ENCODE data around the gene TBX15.

Gene TBX15

GRCh38 chr1:118988186-118989005 is at the start of gene TBX15:
TSS of gene TBX15 (minus strand) at chr1:118988343. CDS start at chr1:118987795, 548 bp downstream.
- TF ChIP-seq CTCF (IDR thresholded peaks at IDR 0.05; ENCODE audit: low read depth, low read length, missing control alignments): no peak
- Histone ChIP-seq H3K27ac (peak within 1 kb of the TSS; percentile 93), H3K36me3 (replicated peaks) (peaks cover 3% of the 10 kb centered on the region), H3K4me3 (ENCODE audit: low read depth, low read length) (peak within 1 kb of the TSS; percentile 64), H3K27me3 (replicated peaks) (no peaks in the 10 kb centered on the region)
- DNase-seq: peak; percentile 77
- in situ Hi-C loops (cut with HindIII; ENCODE audit: low pct_ligation_motif_present, low sequenced_read_pairs): no loop called here

- no peak for DNase-seq
- TF ChIP-seq CTCF (IDR thresholded peaks at IDR 0.05; ENCODE audit: low read depth, low read length, missing control alignments): no peak
- in situ Hi-C loops (cut with HindIII; ENCODE audit: low pct_ligation_motif_present, low sequenced_read_pairs): no loop called here
- Histone ChIP-seq H3K27me3 (replicated peaks) (no peaks in the 10 kb centered on the region), H3K36me3 (replicated peaks) (no peaks in the 10 kb centered on the region), H3K27ac (no peak overlapping the region), H3K4me3 (ENCODE audit: low read depth, low read length) (no peak overlapping the region)
These were observed 46.2 kb upstream of the TBX15 start for GRCh38 chr1:119034359-119034758.

- DNase-seq: no peak
- Histone ChIP-seq H3K4me3 (ENCODE audit: low read depth, low read length) (no peak overlapping the region), H3K27me3 (replicated peaks) (no peaks in the 10 kb centered on the region), H3K36me3 (replicated peaks) (no peaks in the 10 kb centered on the region), H3K27ac (no peak overlapping the region)
- TF ChIP-seq CTCF (IDR thresholded peaks at IDR 0.05; ENCODE audit: low read depth, low read length, missing control alignments): no peak
- in situ Hi-C loops (cut with HindIII; ENCODE audit: low pct_ligation_motif_present, low sequenced_read_pairs): no loop called here
These were observed 44.8 kb upstream of the TBX15 start for GRCh38 chr1:119032986-119033385.

- no peak overlapping the region for H3K27ac ChIP-seq
- TF ChIP-seq CTCF (IDR thresholded peaks at IDR 0.05; ENCODE audit: low read depth, low read length, missing control alignments): no peak
- in situ Hi-C loops (cut with HindIII; ENCODE audit: low pct_ligation_motif_present, low sequenced_read_pairs): no loop called here
- no peaks in the 10 kb centered on the region for H3K36me3 ChIP-seq (replicated peaks)
- DNase-seq: no peak
- H3K4me3 ChIP-seq (ENCODE audit: low read depth, low read length): no peak overlapping the region
- no peaks in the 10 kb centered on the region for H3K27me3 ChIP-seq (replicated peaks)
These were observed 39.6 kb upstream of the TBX15 start for GRCh38 chr1:119027759-119028158.

GRCh38 chr1:119026956-119027355 is 38.8 kb upstream of the TBX15 start:
- DNase-seq: no peak
- H3K27ac ChIP-seq: no peak overlapping the region
- H3K27me3 ChIP-seq (replicated peaks): no peaks in the 10 kb centered on the region
- H3K4me3 ChIP-seq (ENCODE audit: low read depth, low read length): no peak overlapping the region
- no peaks in the 10 kb centered on the region for H3K36me3 ChIP-seq (replicated peaks)
- in situ Hi-C loops (cut with HindIII; ENCODE audit: low pct_ligation_motif_present, low sequenced_read_pairs): no loop called here
- TF ChIP-seq CTCF (IDR thresholded peaks at IDR 0.05; ENCODE audit: low read depth, low read length, missing control alignments): no peak

GRCh38 chr1:119015547-119015946 is 27.4 kb upstream of the TBX15 start:
- TF ChIP-seq CTCF (IDR thresholded peaks at IDR 0.05; ENCODE audit: low read depth, low read length, missing control alignments): no peak
- in situ Hi-C loops (cut with HindIII; ENCODE audit: low pct_ligation_motif_present, low sequenced_read_pairs): no loop called here
- DNase-seq: no peak
- Histone ChIP-seq H3K27me3 (replicated peaks) (no peaks in the 10 kb centered on the region), H3K4me3 (ENCODE audit: low read depth, low read length) (no peak overlapping the region), H3K36me3 (replicated peaks) (no peaks in the 10 kb centered on the region), H3K27ac (no peak overlapping the region)
